LNCaP clone FGC (cell line): ENCODE results near the gene MASP1.
A peak's percentile ranks its signal among the peaks of the same experiment; 100 is the strongest.

Experiments used
- DNase-seq: peaks from one replicate; pipeline ENCODE4 v3.0.0-alpha.2; 2011; ENCODE audit warnings: low read depth
- H3K4me3 ChIP-seq: 2 replicates; pipeline ENCODE4 v1.5.1; 2011; ENCODE audit warnings: mild to moderate bottlenecking, low read depth, low read length, control low read depth
- TF ChIP-seq, protein P1 (sequence below): IDR thresholded peaks from 2 replicates; pipeline ENCODE4 v1.5.1; 2012; ENCODE audit warnings: mild to moderate bottlenecking; ENCODE audit not compliant: control insufficient read depth, insufficient read depth; ENCODE audit errors: extremely low read depth

MASP1 gene

DNA sequence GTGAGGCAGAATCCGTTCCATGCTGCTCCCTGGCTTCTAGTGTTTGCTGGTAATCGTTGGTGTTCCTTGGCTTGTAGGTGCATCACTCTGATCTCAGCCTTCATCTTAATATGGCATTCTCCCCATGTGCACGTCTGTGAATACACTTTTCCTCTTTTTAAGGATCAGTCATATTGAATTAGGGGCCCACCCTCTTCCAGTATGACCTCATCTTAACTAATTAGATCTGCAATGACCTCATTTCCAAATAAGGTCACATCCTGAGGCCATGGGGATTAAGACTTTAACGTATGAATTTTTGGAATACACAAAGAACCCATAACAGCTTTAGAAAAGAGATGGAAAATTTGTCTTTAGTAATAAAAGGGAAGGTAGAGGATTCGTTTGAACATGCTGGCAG, 34.1 kb upstream of the MASP1 start:
- H3K4me3 ChIP-seq = no peak overlapping the region
- TF ChIP-seq, protein P1, sequence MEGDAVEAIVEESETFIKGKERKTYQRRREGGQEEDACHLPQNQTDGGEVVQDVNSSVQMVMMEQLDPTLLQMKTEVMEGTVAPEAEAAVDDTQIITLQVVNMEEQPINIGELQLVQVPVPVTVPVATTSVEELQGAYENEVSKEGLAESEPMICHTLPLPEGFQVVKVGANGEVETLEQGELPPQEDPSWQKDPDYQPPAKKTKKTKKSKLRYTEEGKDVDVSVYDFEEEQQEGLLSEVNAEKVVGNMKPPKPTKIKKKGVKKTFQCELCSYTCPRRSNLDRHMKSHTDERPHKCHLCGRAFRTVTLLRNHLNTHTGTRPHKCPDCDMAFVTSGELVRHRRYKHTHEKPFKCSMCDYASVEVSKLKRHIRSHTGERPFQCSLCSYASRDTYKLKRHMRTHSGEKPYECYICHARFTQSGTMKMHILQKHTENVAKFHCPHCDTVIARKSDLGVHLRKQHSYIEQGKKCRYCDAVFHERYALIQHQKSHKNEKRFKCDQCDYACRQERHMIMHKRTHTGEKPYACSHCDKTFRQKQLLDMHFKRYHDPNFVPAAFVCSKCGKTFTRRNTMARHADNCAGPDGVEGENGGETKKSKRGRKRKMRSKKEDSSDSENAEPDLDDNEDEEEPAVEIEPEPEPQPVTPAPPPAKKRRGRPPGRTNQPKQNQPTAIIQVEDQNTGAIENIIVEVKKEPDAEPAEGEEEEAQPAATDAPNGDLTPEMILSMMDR = no peak
- DNase-seq = no peak

DNA sequence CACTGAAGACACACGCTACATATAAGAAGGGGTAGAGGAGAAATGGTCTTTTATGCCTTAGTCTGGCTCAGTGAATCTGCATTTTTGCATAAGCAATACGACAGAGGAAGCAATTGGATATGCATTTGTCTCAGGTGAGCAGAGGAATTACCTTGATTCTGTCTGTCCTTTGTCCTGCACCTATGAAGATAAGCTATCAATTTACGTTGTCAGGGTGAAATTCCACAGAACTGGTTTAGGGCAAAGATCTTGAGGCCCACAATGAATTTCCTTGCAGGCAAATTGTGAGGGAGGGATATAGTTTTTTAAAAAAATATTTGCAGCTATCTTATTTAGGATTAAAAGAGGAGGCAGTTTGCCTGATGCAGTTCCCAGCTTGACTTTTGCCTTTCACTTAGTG, 31.6 kb upstream of the MASP1 start:
- no peak for DNase-seq
- TF ChIP-seq, protein P1 = no peak

DNA sequence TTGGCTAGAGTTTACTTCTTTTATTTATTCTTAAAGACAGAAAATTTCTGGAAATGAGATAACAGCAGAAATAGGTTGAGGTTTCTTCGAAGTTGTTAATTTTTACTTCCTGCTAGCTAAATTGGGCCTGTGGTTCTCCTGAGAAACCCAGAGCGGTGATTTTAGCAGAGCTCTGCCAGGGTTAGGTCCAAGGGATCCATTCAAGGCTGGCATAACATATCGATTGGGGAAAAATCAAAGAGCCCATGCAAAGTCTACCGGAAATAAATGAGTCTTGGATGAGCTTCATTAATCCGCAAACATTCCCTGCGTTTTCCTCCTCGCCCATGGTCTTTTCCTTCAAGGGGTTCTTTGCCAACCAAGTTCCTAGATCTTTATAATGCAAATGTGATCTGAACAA, 30.8 kb upstream of the MASP1 start:
- no peak for DNase-seq
- H3K4me3 ChIP-seq = no peak overlapping the region
- TF ChIP-seq, protein P1 = no peak

More for the DNA sequence above, 31.6 kb upstream of the MASP1 start:
- H3K4me3 ChIP-seq = no peak overlapping the region

- no peak for DNase-seq
Measured at GRCh38 chr3:187321766-187322165, 30.2 kb upstream of the MASP1 start.

GRCh38 chr3:187319699-187320302, 28.3 kb upstream of the MASP1 start:
- no peak overlapping the region for H3K4me3 ChIP-seq
- TF ChIP-seq, protein P1 = peak; percentile 90
- peak; percentile 46 for DNase-seq

More at GRCh38 chr3:187321766-187322165, 30.2 kb upstream of the MASP1 start:
- H3K4me3 ChIP-seq = no peak overlapping the region
- TF ChIP-seq, protein P1 = no peak

GRCh38 chr3:187318819-187319616, 27.5 kb upstream of the MASP1 start:
- peak overlapping the region; percentile 11; the same call in 1 of the 2 replicates for H3K4me3 ChIP-seq
- DNase-seq = no peak
- TF ChIP-seq, protein P1 = peak; percentile 87

- DNase-seq = no peak
Measured at GRCh38 chr3:187315872-187316271, 24.3 kb upstream of the MASP1 start.

More at GRCh38 chr3:187315872-187316271, 24.3 kb upstream of the MASP1 start:
- H3K4me3 ChIP-seq = no peak overlapping the region
- TF ChIP-seq, protein P1 = no peak
